WTC11 (cell line): ENCODE measurements around the gene RNF121. TPM values are rescaled to one million over a fixed set of nuclear protein-coding genes. Genes with fewer than 3 reads are reported as not detected.

ENCODE experiments used
- ATAC-seq: fragments of 200-7000 bp; cut with Tn5 transposase; 2 replicates; pipeline ENCODE4 v1.10.0; 2021; ENCODE audit warnings: mild to moderate bottlenecking, moderate library complexity
- CTCF ChIA-PET: fragments of 300-600 bp; sonication (Branson Sonifier 250); formaldehyde crosslinking; loops from one replicate; lab custom pipeline; 2021; ENCODE audit warnings: antibody characterized with exemption; lab: Charles Lee
- POLR2A ChIA-PET: fragments of 350-600 bp; sonication (Branson Sonifier 250); formaldehyde crosslinking; loops from one replicate; lab custom pipeline; 2021; ENCODE audit warnings: antibody characterized with exemption; lab: Charles Lee
- DNase-seq: peaks from one replicate; pipeline ENCODE4 v3.0.0; 2021; ENCODE audit warnings: low spot score
- H3K27ac Mint-ChIP-seq: 2 replicates; pipeline ENCODE4 v1.8.0; 2021; ENCODE audit warnings: mixed read lengths
- H3K27me3 Mint-ChIP-seq: 2 replicates; pipeline ENCODE4 v1.8.0; 2021; ENCODE audit warnings: low read depth, mild to moderate bottlenecking, moderate library complexity, mixed read lengths
- H3K36me3 Mint-ChIP-seq: 2 replicates; pipeline ENCODE4 v1.8.0; 2021; ENCODE audit warnings: mixed read lengths
- H3K4me1 Mint-ChIP-seq: 2 replicates; pipeline ENCODE4 v1.8.0; 2022; ENCODE audit warnings: mixed read lengths
- H3K4me3 Mint-ChIP-seq: 2 replicates; pipeline ENCODE4 v1.8.0; 2021; ENCODE audit warnings: mild to moderate bottlenecking, moderate library complexity, mixed read lengths
- H3K9me3 Mint-ChIP-seq: 2 replicates; pipeline ENCODE4 v1.8.0; 2021; ENCODE audit warnings: mixed read lengths
- ETV6 ChIP-seq: sonication (generic); formaldehyde crosslinking; IDR thresholded peaks from 2 replicates; pipeline ENCODE4 v1.8.1; 2022; ENCODE audit warnings: mild to moderate bottlenecking, missing genetic modification reagents
- FOXK1 ChIP-seq: sonication (generic); formaldehyde crosslinking; IDR thresholded peaks from 2 replicates; pipeline ENCODE4 v1.8.0; 2022; ENCODE audit warnings: mild to moderate bottlenecking, moderate library complexity, missing genetic modification reagents
- FOXP1 ChIP-seq: sonication (generic); formaldehyde crosslinking; IDR thresholded peaks from 2 replicates; pipeline ENCODE4 v1.8.0; 2022; ENCODE audit warnings: missing genetic modification reagents, mild to moderate bottlenecking, moderate library complexity, borderline replicate concordance
- GABPB1 ChIP-seq: sonication (generic); formaldehyde crosslinking; IDR thresholded peaks from 2 replicates; pipeline ENCODE4 v1.8.1; 2023; ENCODE audit warnings: mild to moderate bottlenecking, missing genetic modification reagents
- JAZF1 ChIP-seq: fragments of 250-450 bp; sonication (Bioruptor Pico); IDR thresholded peaks from 2 replicates; pipeline ENCODE4 v1.9.0; 2021; ENCODE audit warnings: moderate library complexity, mild to moderate bottlenecking, inconsistent platforms
- MYBL2 ChIP-seq: sonication (generic); formaldehyde crosslinking; IDR thresholded peaks from 2 replicates; pipeline ENCODE4 v1.8.1; 2023; ENCODE audit warnings: mild to moderate bottlenecking, moderate library complexity, missing genetic modification reagents
- NR2C2 ChIP-seq: sonication (generic); formaldehyde crosslinking; IDR thresholded peaks from 2 replicates; pipeline ENCODE4 v1.8.0; 2022; ENCODE audit warnings: mild to moderate bottlenecking, missing genetic modification reagents
- SMAD3 ChIP-seq: sonication (generic); formaldehyde crosslinking; IDR thresholded peaks from 2 replicates; pipeline ENCODE4 v1.8.0; 2022; ENCODE audit warnings: missing genetic modification reagents, mild to moderate bottlenecking, borderline replicate concordance
- SOX15 ChIP-seq: fragments of 250-450 bp; sonication (Bioruptor Pico); IDR thresholded peaks from 2 replicates; pipeline ENCODE4 v1.9.0; 2021; ENCODE audit warnings: mild to moderate bottlenecking
- TEAD1 ChIP-seq: sonication (generic); formaldehyde crosslinking; IDR thresholded peaks from 2 replicates; pipeline ENCODE4 v1.8.0; 2022; ENCODE audit warnings: mild to moderate bottlenecking, missing genetic modification reagents
- TP53 ChIP-seq: sonication (generic); formaldehyde crosslinking; IDR thresholded peaks from 2 replicates; pipeline ENCODE4 v1.8.1; 2023; ENCODE audit warnings: mild to moderate bottlenecking, missing genetic modification reagents
- ZBTB21 ChIP-seq: sonication (generic); formaldehyde crosslinking; IDR thresholded peaks from 2 replicates; pipeline ENCODE4 v1.8.1; 2023; ENCODE audit warnings: mild to moderate bottlenecking, missing genetic modification reagents, borderline replicate concordance
- ZNF232 ChIP-seq: sonication (generic); formaldehyde crosslinking; IDR thresholded peaks from 2 replicates; pipeline ENCODE4 v1.8.0; 2022; ENCODE audit warnings: mild to moderate bottlenecking, missing genetic modification reagents
- ZNF416 ChIP-seq: fragments of 250-450 bp; sonication (Bioruptor Pico); IDR thresholded peaks from 2 replicates; pipeline ENCODE4 v1.9.0; 2021; ENCODE audit warnings: mild to moderate bottlenecking, inconsistent platforms
- ZNF671 ChIP-seq: fragments of 250-450 bp; sonication (Bioruptor Pico); IDR thresholded peaks from 2 replicates; pipeline ENCODE4 v1.8.0; 2021; ENCODE audit warnings: mild to moderate bottlenecking
- total RNA-seq: library from RNA; stranded (reverse); gene quantifications from 3 replicates; pipeline ENCODE4 v1.2.3, GENCODE V29; 2021
- TF ChIP-seq, protein P1 (sequence below): sonication (generic); formaldehyde crosslinking; IDR thresholded peaks from 2 replicates; pipeline ENCODE4 v1.8.1; 2022; ENCODE audit warnings: mild to moderate bottlenecking, missing genetic modification reagents, moderate library complexity, borderline replicate concordance
- TF ChIP-seq, protein P2 (sequence below): sonication (generic); formaldehyde crosslinking; IDR thresholded peaks from 2 replicates; pipeline ENCODE4 v1.8.1; 2023; ENCODE audit warnings: mild to moderate bottlenecking, missing genetic modification reagents, moderate library complexity
- TF ChIP-seq, protein P3 (sequence below): fragments of 250-450 bp; sonication (Bioruptor Pico); IDR thresholded peaks from 2 replicates; pipeline ENCODE4 v1.9.0; 2021; ENCODE audit warnings: mild to moderate bottlenecking
- TF ChIP-seq, protein P4 (sequence below): fragments of 250-450 bp; sonication (Bioruptor Pico); IDR thresholded peaks from 2 replicates; pipeline ENCODE4 v1.8.0; 2021; ENCODE audit warnings: mild to moderate bottlenecking
- TF ChIP-seq, protein P5 (sequence below): sonication (generic); formaldehyde crosslinking; IDR thresholded peaks from 2 replicates; pipeline ENCODE4 v1.8.1; 2023; ENCODE audit warnings: mild to moderate bottlenecking, moderate library complexity, missing genetic modification reagents
- TF ChIP-seq, protein P6 (sequence below): fragments of 250-450 bp; sonication (Bioruptor Pico); conservative IDR thresholded peaks from 2 replicates; pipeline ENCODE4 v1.9.0; 2021; ENCODE audit warnings: mild to moderate bottlenecking

Gene RNF121
- total RNA-seq, 1 experiment from 2014 or later: 40.2 TPM

DNA sequence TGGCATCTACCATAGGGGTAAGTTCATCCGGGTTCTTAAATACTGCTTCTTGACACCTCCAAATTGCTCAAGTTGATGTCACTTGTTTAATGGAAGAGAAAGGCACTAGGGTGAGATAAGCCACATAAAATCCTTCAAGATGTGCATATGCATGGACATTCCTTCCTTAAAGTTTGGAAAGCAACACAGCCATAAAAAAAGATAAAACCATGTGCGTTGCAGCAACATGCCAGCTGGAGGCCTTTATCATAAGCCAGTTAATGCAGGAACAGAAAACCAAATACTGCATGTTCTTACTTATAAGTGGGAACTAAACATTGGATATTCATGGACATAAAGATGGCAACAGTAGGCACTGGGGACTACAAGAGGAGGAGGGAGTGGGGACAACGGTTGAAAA lies 61.9 kb downstream of the RNF121 start:
- Mint-ChIP-seq H3K27me3 (no peaks in the 10 kb centered on the region), H3K36me3 (peaks cover 12% of the 10 kb centered on the region), H3K27ac (no peak overlapping the region), H3K9me3 (no peaks in the 10 kb centered on the region), H3K4me1 (no peaks in the 10 kb centered on the region), H3K4me3 (no peak overlapping the region)
- ATAC-seq (no peak), DNase-seq (no peak)
- POLR2A ChIA-PET: no interaction called here
- TF ChIP-seq SOX15 (CRISPR knock-in tag) (no peak), ZNF671 (no peak)
- TF ChIP-seq, protein P1, sequence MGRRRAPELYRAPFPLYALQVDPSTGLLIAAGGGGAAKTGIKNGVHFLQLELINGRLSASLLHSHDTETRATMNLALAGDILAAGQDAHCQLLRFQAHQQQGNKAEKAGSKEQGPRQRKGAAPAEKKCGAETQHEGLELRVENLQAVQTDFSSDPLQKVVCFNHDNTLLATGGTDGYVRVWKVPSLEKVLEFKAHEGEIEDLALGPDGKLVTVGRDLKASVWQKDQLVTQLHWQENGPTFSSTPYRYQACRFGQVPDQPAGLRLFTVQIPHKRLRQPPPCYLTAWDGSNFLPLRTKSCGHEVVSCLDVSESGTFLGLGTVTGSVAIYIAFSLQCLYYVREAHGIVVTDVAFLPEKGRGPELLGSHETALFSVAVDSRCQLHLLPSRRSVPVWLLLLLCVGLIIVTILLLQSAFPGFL (CRISPR knock-in tag): no peak
- CTCF ChIA-PET: interaction anchor here (1.8 to 2.3 kb wide), 2 partner anchors 34 to 101 kb away, joined by 5 to 7 read pairs; no protein-coding TSS in a partner anchor

DNA sequence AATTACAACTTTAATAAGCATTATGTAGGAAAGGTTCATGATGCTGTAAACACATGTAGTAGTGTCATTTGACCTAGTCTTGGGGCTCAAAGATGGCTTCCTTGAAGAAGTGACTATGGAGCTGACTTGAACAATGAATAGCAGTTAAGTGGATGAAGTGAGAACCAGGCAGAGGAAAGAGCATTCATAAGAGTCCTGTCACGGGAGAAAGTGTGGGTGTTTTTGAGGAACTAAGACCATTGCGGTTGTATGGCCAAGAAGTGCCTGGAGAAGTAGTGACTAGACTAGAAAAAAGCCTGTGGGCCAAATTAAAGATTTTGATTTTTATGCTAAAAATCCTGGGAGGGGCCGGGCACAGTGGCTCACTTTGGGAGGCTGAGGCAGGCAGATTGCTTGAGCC lies 62.6 kb downstream of the RNF121 start:
- DNase-seq (no peak), ATAC-seq (no peak)
- Mint-ChIP-seq H3K4me3 (no peak overlapping the region), H3K36me3 (peaks cover 12% of the 10 kb centered on the region), H3K4me1 (no peaks in the 10 kb centered on the region), H3K9me3 (no peaks in the 10 kb centered on the region), H3K27ac (no peak overlapping the region), H3K27me3 (no peaks in the 10 kb centered on the region)
- ChIA-PET POLR2A (interaction anchor here (0.7 kb wide), 1 partner anchor 14 kb away, joined by 5 read pairs; no protein-coding TSS in a partner anchor), CTCF (no interaction called here)
- TF ChIP-seq, protein P2, sequence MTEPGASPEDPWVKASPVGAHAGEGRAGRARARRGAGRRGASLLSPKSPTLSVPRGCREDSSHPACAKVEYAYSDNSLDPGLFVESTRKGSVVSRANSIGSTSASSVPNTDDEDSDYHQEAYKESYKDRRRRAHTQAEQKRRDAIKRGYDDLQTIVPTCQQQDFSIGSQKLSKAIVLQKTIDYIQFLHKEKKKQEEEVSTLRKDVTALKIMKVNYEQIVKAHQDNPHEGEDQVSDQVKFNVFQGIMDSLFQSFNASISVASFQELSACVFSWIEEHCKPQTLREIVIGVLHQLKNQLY (CRISPR knock-in tag): no peak
- TF ChIP-seq FOXK1 (CRISPR knock-in tag) (no peak), SMAD3 (CRISPR knock-in tag) (no peak), GABPB1 (CRISPR knock-in tag) (no peak), TEAD1 (no peak), FOXP1 (CRISPR knock-in tag) (no peak), JAZF1 (CRISPR knock-in tag) (no peak), MYBL2 (no peak), ZNF232 (no peak), ETV6 (CRISPR knock-in tag) (no peak), ZBTB21 (CRISPR knock-in tag) (no peak), NR2C2 (CRISPR knock-in tag) (no peak), TP53 (CRISPR knock-in tag) (no peak), ZNF416 (CRISPR knock-in tag) (no peak)
- TF ChIP-seq, protein P3, sequence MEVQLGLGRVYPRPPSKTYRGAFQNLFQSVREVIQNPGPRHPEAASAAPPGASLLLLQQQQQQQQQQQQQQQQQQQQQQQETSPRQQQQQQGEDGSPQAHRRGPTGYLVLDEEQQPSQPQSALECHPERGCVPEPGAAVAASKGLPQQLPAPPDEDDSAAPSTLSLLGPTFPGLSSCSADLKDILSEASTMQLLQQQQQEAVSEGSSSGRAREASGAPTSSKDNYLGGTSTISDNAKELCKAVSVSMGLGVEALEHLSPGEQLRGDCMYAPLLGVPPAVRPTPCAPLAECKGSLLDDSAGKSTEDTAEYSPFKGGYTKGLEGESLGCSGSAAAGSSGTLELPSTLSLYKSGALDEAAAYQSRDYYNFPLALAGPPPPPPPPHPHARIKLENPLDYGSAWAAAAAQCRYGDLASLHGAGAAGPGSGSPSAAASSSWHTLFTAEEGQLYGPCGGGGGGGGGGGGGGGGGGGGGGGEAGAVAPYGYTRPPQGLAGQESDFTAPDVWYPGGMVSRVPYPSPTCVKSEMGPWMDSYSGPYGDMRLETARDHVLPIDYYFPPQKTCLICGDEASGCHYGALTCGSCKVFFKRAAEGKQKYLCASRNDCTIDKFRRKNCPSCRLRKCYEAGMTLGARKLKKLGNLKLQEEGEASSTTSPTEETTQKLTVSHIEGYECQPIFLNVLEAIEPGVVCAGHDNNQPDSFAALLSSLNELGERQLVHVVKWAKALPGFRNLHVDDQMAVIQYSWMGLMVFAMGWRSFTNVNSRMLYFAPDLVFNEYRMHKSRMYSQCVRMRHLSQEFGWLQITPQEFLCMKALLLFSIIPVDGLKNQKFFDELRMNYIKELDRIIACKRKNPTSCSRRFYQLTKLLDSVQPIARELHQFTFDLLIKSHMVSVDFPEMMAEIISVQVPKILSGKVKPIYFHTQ (CRISPR knock-in tag): no peak
- TF ChIP-seq, protein P4, sequence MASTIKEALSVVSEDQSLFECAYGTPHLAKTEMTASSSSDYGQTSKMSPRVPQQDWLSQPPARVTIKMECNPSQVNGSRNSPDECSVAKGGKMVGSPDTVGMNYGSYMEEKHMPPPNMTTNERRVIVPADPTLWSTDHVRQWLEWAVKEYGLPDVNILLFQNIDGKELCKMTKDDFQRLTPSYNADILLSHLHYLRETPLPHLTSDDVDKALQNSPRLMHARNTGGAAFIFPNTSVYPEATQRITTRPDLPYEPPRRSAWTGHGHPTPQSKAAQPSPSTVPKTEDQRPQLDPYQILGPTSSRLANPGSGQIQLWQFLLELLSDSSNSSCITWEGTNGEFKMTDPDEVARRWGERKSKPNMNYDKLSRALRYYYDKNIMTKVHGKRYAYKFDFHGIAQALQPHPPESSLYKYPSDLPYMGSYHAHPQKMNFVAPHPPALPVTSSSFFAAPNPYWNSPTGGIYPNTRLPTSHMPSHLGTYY (CRISPR knock-in tag): no peak
- TF ChIP-seq, protein P5, sequence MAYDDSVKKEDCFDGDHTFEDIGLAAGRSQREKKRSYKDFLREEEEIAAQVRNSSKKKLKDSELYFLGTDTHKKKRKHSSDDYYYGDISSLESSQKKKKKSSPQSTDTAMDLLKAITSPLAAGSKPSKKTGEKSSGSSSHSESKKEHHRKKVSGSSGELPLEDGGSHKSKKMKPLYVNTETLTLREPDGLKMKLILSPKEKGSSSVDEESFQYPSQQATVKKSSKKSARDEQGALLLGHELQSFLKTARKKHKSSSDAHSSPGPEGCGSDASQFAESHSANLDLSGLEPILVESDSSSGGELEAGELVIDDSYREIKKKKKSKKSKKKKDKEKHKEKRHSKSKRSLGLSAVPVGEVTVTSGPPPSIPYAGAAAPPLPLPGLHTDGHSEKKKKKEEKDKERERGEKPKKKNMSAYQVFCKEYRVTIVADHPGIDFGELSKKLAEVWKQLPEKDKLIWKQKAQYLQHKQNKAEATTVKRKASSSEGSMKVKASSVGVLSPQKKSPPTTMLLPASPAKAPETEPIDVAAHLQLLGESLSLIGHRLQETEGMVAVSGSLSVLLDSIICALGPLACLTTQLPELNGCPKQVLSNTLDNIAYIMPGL (CRISPR knock-in tag): no peak
- TF ChIP-seq, protein P6, sequence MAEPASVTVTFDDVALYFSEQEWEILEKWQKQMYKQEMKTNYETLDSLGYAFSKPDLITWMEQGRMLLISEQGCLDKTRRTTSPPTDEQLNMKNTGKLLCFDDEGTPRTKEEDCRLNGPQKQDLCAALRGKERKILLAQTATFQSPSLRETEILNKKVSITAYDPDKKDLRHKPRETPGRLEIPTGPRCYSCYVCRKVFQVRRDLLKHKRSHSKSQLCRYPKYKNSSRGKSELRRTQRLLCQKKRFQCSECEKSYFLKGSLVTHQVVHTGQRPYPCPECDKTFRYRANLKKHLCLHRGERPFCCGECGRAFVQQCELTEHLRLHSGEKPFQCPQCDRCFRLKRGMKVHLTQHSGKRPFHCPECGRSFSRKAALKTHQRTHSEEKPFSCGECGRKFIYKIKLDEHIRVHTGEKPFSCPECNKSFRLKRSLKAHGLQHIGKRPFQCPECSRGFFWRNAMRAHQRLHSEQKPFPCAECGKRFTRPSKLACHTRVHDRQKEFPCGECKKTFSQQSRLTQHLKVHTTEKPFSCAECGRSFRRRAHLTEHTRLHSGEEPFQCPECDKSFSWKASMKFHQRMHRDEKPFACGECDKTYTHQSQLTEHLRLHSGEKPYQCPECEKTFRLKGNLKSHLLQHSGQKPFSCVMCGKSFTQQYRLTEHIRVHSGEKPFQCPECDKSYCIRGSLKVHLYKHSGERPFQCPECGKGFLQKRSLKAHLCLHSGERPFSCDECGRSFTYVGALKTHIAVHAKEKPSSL: no peak
